Loucy (cell line): ENCODE results near the gene COL4A3.

Experiments
- H2AFZ ChIP-seq: fragments of 200-600 bp; sonication (generic); 2 replicates; pipeline ENCODE4 v1.6.0; 2016; ENCODE audit warnings: antibody characterized with exemption, mild to moderate bottlenecking, low read length, moderate library complexity
- H3F3A ChIP-seq: fragments of 200-600 bp; 2 replicates; pipeline ENCODE4 v1.6.0; 2016; ENCODE audit warnings: antibody characterized with exemption, low read depth, mild to moderate bottlenecking
- H3K27me3 ChIP-seq: fragments of 200-600 bp; sonication (generic); 2 replicates; pipeline ENCODE4 v1.6.1; 2014; ENCODE audit warnings: low read length, mild to moderate bottlenecking; ENCODE audit not compliant: insufficient read depth, poor library complexity, severe bottlenecking
- H3K36me3 ChIP-seq: fragments of 200-600 bp; sonication (generic); 2 replicates; pipeline ENCODE4 v1.6.1; 2016; ENCODE audit warnings: low read length; ENCODE audit not compliant: insufficient read depth
- H3K4me1 ChIP-seq: fragments of 200-600 bp; sonication (generic); 2 replicates; pipeline ENCODE4 v1.5.1; 2014; ENCODE audit warnings: low read length, mild to moderate bottlenecking; ENCODE audit not compliant: insufficient read depth, poor library complexity, severe bottlenecking
- H3K4me2 ChIP-seq: fragments of 200-600 bp; sonication (generic); 2 replicates; pipeline ENCODE4 v1.6.0; 2014; ENCODE audit warnings: antibody characterized with exemption, low read length, low read depth, mild to moderate bottlenecking; ENCODE audit not compliant: poor library complexity, severe bottlenecking
- H3K4me3 ChIP-seq: fragments of 200-600 bp; sonication (generic); 2 replicates; pipeline ENCODE4 v1.5.1; 2014; ENCODE audit warnings: low read length, mild to moderate bottlenecking, mixed read lengths; ENCODE audit not compliant: poor library complexity, severe bottlenecking
- H3K79me2 ChIP-seq: fragments of 200-600 bp; sonication (generic); 2 replicates; pipeline ENCODE4 v1.6.1; 2014; ENCODE audit warnings: low read length; ENCODE audit not compliant: insufficient read depth
- H3K9ac ChIP-seq: fragments of 200-600 bp; sonication (generic); 2 replicates; pipeline ENCODE4 v1.6.0; 2014; ENCODE audit warnings: mild to moderate bottlenecking, low read depth, low read length, moderate library complexity; ENCODE audit not compliant: poor library complexity, severe bottlenecking
- H3K9me2 ChIP-seq: fragments of 200-600 bp; sonication (generic); replicated peaks from 2 replicates; pipeline ENCODE4 v1.6.1; 2016; ENCODE audit warnings: low read depth, low read length, mixed read lengths
- H3K9me3 ChIP-seq: fragments of 200-600 bp; sonication (generic); 2 replicates; pipeline ENCODE4 v1.6.1; 2014; ENCODE audit warnings: mild to moderate bottlenecking, antibody characterized with exemption, low read length, low read depth; ENCODE audit not compliant: insufficient read depth
- H4K20me1 ChIP-seq: fragments of 200-600 bp; sonication (generic); 2 replicates; pipeline ENCODE4 v1.6.0; 2014; ENCODE audit warnings: antibody characterized with exemption, low read length, mild to moderate bottlenecking; ENCODE audit not compliant: insufficient read depth, poor library complexity, severe bottlenecking
- CTCF ChIP-seq: fragments of 200-600 bp; sonication (generic); conservative IDR thresholded peaks from 2 replicates; pipeline ENCODE4 v1.5.1; 2014; ENCODE audit warnings: mild to moderate bottlenecking, antibody characterized with exemption, low read length
- EZH2phosphoT487 ChIP-seq: fragments of 200-600 bp; IDR thresholded peaks from 2 replicates; pipeline ENCODE4 v1.6.1; 2018; ENCODE audit warnings: antibody characterized with exemption, mild to moderate bottlenecking, moderate library complexity, borderline replicate concordance

The COL4A3 gene

GRCh38 chr2:227301523-227301922 is 137.1 kb downstream of the COL4A3 start:
- TF ChIP-seq EZH2phosphoT487 (no peak), CTCF (no peak)
- H3K4me3 ChIP-seq = no peak overlapping the region
- H3K79me2 ChIP-seq = no peaks in the 10 kb centered on the region
- H3K9me2 ChIP-seq = no peaks in the 10 kb centered on the region
- no peaks in the 10 kb centered on the region for H4K20me1 ChIP-seq
- H2AFZ ChIP-seq = no peak overlapping the region
- no peak overlapping the region for H3K4me2 ChIP-seq
- H3F3A ChIP-seq = no peaks in the 10 kb centered on the region
- no peaks in the 10 kb centered on the region for H3K9me3 ChIP-seq
- no peaks in the 10 kb centered on the region for H3K36me3 ChIP-seq
- peaks cover 2% of the 10 kb centered on the region for H3K4me1 ChIP-seq
- H3K27me3 ChIP-seq = no peaks in the 10 kb centered on the region
- H3K9ac ChIP-seq = no peak overlapping the region

GRCh38 chr2:227308784-227309183 is 144.4 kb downstream of the COL4A3 start:
- no peaks in the 10 kb centered on the region for H3K36me3 ChIP-seq
- no peak overlapping the region for H2AFZ ChIP-seq
- H3F3A ChIP-seq = no peaks in the 10 kb centered on the region
- no peak overlapping the region for H3K4me3 ChIP-seq
- TF ChIP-seq CTCF = no peak
- TF ChIP-seq EZH2phosphoT487 = no peak
- no peak overlapping the region for H3K4me2 ChIP-seq
- H4K20me1 ChIP-seq = no peaks in the 10 kb centered on the region
- no peak overlapping the region for H3K9ac ChIP-seq
- no peaks in the 10 kb centered on the region for H3K4me1 ChIP-seq
- H3K9me3 ChIP-seq = no peaks in the 10 kb centered on the region
- H3K9me2 ChIP-seq = no peaks in the 10 kb centered on the region
- H3K79me2 ChIP-seq = no peaks in the 10 kb centered on the region
- H3K27me3 ChIP-seq = no peaks in the 10 kb centered on the region

GRCh38 chr2:227310756-227311110 is 146.3 kb downstream of the COL4A3 start:
- Histone ChIP-seq H3K36me3 (no peaks in the 10 kb centered on the region), H3K9me3 (no peaks in the 10 kb centered on the region), H3K4me3 (no peak overlapping the region), H3F3A (no peaks in the 10 kb centered on the region), H3K4me1 (no peaks in the 10 kb centered on the region), H3K9me2 (no peaks in the 10 kb centered on the region), H3K27me3 (no peaks in the 10 kb centered on the region), H4K20me1 (no peaks in the 10 kb centered on the region), H3K4me2 (no peak overlapping the region), H3K79me2 (no peaks in the 10 kb centered on the region), H3K9ac (no peak overlapping the region), H2AFZ (no peak overlapping the region)
- TF ChIP-seq EZH2phosphoT487 (no peak), CTCF (no peak)
